Measurements from ENCODE around the gene GAGE10.

GAGE10 gene, protein sequence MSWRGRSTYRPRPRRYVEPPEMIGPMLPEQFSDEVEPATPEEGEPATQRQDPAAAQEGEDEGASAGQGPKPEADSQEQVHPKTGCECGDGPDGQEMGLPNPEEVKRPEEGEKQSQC

GRCh38 chrX:49303346-49303745 is at the start of gene GAGE10:
Gene GAGE10, plus strand, starts transcription at chrX:49303646. Its CDS starts 1,214 bp downstream, at chrX:49304860.
- no peak for DNase-seq

DNA sequence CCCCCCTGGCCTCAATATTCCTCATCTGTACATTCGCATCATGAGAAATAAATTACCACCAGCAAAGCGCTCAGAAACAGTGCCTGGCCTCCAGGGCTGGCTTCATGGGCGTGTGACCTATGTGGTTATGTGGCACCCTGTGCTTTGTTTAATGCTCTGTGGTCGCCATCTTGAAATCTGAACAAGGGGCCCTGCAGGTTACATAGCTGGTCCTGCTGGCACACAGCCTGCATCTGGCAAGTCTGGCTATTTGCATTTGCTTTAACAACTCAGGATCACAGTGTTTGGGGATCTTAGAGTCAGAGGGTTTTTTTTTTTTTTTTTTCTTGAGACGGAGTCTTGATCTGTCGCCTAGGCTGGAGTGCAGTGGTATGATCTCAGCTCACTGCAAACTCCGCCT is 48.8 kb upstream of the GAGE10 start:
- no peak for DNase-seq

GRCh38 chrX:49256268-49256995 is 47.0 kb upstream of the GAGE10 start:
- no peak for DNase-seq

DNA sequence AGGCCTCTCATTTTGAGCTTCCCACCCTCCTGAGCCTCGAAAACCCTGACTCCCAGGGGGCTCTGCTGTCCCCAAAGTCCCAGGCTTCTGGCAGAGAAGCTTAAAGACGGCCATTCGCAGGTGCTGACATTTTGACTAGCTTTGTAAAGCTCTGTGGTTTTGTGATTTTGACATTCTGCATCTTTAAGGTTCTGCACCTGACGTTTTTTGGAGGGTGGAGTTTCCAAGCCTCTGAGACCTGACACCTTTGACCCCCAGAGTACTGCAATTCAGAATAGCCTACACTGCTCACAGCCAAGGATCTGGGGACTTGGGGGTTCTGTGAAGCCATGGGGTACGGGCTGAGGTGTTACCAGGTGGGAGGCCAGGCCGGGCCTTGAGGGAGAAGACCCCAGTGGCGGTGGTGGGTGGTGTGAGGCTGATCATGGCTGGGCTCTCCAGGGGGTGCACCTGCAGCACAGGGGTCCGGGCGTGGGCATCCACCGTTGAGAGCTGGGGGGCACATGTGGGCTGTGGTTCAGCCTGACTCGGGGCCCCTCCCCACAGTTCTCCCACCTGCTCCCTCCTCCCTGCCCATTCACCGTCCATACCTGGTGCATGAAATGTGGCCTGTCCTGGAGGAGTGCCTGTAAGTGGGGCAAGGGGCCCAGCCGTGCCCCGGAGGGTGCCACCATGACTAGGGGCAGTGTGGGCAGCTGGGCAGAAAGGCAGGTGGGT is 46.2 kb upstream of the GAGE10 start:
- no peak for DNase-seq

- DNase-seq, result no peak
Measured at GRCh38 chrX:49257846-49258748, 45.3 kb upstream of the GAGE10 start.

DNA sequence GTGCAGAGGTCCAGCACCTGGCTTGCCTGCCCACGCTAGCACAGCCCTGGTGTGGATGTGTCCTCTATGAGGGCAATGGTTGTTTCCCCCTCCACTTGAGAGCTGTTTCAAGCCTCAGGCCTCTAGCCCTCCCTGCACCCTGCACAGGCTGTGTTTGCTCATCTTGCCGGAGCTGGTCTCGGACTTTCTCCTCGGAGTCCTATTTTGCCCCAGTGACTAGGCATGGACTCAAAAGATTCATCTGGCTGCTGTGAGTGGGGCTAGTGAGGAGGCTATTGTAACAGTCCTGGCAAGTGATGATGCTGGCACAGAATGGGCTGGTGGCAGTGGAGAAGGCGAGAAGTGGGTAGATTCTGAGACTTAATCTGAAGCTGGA is 44.7 kb upstream of the GAGE10 start:
- DNase-seq, result no peak

DNA sequence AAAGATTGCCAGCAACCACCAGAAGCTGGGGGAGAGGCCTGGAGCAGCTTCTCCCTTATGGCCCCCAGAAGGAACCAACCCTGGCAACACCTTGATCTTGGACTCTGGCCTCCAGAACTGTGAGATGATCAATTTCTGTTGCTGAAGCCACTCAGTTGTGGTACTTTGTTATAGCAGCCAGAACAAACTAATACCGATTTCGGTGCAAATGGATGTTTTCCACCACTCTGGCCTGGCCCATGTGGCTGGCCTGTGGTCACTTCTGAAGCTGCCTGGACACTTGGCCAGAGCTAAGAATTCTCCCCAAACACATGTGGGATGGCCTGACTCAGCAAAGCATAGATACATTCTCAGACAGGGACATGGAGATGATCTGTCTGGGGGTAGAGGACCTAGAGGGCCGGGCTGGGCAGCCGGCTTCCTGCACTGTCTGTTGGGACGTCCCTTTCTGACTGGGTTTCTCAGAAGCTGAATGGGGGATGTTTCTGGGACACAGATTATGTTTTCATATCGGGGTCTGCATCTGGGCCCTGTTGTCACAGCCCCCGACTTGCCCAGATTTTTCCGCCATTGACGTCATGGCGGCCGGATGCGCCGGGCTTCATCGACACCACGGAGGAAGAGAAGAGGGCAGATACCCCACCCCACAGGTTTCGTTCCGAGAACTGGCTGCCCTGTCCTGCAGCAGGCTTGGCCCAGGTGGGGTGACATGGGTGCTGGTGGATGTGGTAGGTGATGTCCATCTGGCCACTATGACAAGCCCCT is 43.0 kb upstream of the GAGE10 start:
- no peak for DNase-seq

- no peak for DNase-seq
Measured at GRCh38 chrX:49262603-49263002, 40.8 kb upstream of the GAGE10 start.

- no peak for DNase-seq
Measured at GRCh38 chrX:49263631-49264030, 39.8 kb upstream of the GAGE10 start.

- DNase-seq, result no peak
Measured at GRCh38 chrX:49264460-49264859, 39.0 kb upstream of the GAGE10 start, which contains the start of gene FOXP3. Gene FOXP3, minus strand, starts transcription at chrX:49264710. Its CDS starts 6,205 bp downstream, at chrX:49258505.

DNA sequence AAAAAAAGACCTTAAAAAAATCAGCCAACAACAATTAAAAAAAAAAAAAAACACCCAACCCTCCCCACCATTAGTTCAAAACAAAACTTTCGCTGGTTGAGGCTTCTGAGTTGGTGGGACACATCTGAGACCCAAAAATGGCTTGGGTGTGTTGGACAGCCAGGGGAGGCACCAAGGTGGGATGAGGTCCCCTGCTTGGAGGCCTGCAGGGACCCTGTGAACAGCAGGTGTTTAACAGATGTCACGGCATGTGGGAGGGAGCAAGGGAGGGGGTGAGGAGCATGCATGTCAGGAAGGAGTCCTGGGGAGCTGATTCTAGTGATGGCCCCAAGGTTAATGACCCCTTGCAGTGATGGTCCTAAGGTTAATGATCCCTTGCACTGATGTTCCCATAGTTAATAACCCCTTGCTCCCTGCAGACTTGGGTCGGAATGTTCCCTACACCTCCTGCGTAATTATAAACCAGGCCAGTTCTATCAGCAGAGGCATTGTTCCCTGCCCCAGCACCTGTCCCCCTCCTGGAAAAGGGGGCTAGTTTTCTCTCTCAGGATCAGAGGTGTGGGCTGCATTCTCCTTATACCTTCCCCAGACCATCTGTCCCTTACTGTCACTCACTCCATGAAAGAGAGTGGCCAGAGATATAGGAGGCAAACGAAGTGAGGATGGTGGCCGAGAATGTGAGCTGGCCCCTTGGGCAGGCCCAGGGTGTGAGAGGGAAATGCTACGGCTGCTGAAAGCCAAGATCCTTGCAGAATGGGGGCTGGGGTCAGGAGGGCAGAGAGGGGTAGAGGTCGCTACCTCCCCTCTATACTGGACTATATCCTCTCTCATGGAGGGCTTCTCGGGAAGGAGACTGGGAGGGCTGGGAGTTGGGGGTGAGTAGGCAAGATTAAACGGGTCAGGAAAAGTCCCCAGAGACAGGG is 36.7 kb upstream of the GAGE10 start:
- no peak for DNase-seq

DNA sequence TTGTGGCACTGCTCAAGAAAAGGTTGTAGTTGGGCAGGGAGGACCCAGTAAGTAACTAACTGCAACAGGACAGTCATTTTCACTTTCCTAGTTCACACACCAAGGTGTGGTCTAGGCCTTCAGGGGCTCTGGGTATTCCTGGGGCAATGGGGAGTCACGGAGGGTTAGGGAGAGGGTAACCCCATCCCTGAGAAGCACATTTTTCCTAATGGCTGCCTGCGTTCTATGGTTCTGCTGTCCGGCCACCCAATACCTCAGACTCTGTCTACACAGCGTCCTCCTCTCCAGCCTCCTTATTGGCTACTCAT is 34.8 kb upstream of the GAGE10 start:
- no peak for DNase-seq

- peak; percentile 94 to 96 for DNase-seq
Measured at GRCh38 chrX:49269010-49269766, 34.3 kb upstream of the GAGE10 start.

DNA sequence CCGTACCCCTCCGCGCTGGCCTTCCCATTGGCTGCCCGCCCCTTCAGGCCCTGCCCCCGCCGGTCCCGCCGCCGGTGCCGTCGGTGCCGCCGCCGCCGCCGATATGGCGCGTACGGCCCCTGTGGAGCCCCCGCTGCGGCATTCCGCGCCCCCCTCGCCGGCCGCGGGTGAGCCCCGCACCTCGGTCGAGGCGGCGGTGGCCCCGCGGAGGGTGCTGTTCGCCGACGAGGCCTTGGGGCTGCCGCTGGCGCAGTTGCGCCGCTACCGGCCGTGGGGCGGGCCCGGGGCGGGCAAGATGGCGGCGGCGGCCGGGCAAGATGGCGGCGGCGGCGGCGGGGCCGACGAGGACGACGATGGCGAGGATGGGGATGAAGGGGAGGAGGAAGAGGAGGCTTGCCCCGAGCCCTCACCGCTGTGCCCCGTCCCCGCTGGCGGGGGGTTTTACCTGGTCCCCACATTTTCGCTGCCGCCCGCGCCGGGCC is 33.6 kb upstream of the GAGE10 start, which contains the start of gene PPP1R3F:
TSS of gene PPP1R3F (plus strand) at position 27 of the 482 bp plus-strand sequence. CDS start at position 104, 77 bp downstream.
- DNase-seq, result peak in 1 of 2 experiments; percentile 31

DNA sequence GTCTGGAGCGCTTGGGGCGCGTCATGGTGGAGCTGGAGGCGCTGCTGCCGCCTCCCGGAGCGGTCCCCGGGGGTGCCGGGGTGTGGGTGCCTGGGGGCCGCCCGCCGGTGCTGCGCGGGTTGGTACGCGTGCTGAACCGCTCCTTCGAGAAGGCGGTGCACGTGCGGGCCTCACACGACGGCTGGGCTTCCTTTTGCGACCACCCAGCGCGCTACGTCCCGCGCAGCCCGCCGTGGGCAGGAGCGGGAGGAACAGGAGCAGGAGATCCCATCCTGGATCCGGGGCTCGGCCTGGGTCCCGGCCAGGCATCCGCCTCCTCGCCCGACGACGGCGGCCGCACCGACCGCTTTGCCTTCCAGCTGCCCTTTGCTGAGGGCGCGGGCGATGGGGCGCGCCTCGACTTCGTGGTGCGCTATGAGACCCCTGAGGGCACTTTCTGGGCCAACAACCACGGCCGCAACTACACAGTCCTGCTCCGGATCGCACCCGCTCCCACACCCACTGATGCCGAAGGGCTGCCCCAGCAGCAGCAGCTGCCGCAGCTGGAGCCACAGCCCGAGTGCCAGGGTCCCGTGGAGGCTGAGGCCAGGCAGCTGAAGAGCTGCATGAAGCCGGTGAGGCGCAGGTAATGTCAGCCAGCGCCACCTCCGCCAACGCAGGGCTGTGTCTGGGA is 33.1 kb upstream of the GAGE10 start:
- DNase-seq, result no peak

DNA sequence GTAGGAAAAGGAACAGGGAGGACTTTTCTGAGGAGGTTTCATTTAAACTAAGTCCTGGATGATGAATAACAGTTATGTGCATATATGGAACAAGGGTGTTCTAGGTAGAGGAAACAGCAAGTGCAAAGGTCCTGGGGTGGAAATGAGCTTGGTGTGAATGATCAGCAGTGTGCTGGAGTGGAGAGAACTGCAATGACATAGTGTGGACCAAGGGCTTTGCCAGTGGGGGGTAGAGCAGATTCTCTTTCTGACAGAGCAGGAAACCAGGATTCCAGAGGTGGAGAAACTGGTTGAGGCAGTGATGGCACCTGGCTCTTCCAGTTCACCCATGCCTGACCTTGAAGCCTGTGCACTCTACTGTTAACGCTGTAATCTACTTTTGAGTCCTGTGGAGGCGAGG is 32.1 kb upstream of the GAGE10 start:
- peak in 1 of 2 experiments; percentile 33 for DNase-seq

- no peak for DNase-seq
Measured at GRCh38 chrX:49272421-49272820, 31.0 kb upstream of the GAGE10 start.

DNA sequence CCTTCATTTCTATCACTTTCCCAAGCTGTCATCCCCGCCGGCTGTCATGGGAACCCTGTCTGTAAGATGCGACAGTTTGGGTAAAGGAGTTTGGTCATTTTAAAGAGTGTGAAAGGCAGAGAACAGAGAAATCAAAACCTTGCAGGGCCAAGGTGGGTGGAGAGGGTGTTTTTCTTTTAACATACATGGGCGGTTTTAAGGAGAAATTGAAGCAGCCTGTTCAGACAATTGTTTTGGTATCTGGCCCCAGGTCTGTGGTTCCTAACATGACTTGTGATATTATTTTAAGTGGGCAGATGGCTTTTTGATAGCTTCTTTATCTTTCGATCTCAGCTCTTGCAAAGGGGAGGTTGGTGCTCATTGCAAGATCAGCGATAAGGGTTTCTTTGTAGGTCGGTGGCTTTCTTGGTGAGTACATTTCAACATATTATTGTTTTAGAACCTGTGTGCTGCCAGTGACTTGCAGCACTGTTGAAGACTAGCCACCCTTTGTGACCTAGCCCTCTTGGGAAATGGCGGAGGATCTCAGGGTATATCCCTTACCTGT is 30.2 kb upstream of the GAGE10 start:
- DNase-seq, result peak; percentile 48 to 64

- DNase-seq, result no peak
Measured at GRCh38 chrX:49276207-49276606, 27.2 kb upstream of the GAGE10 start.
